Activated CD4-positive, CD25-positive, alpha-beta regulatory T cell treated with anti-CD3 and anti-CD28 coated beads, Interleukin-2, amount 50 U/mL, for 16 hours (primary cell): Measurements from ENCODE around the gene ARF1.
A peak's percentile ranks its signal among the peaks of the same experiment; 100 is the strongest.

Experiments
- DNase-seq: peaks from one replicate; pipeline ENCODE4 v3.0.0-alpha.2; 2020; ENCODE audit warnings: low read depth, low spot score

The ARF1 gene

GRCh38 chr1:228082214-228082917 lies at the start of gene ARF1:
TSS of gene ARF1 (plus strand) at chr1:228082708. CDS start at chr1:228097115, 14,407 bp downstream.
- DNase-seq, result peak; percentile 91

- no peak for DNase-seq
Observed at GRCh38 chr1:228033376-228033775, 49.1 kb upstream of the ARF1 start.

GRCh38 chr1:228034954-228035837 lies 47.3 kb upstream of the ARF1 start:
- no peak for DNase-seq

- no peak for DNase-seq
Observed at GRCh38 chr1:228035844-228036243, 46.7 kb upstream of the ARF1 start.

- DNase-seq, result no peak
Observed at GRCh38 chr1:228036701-228037231, 45.7 kb upstream of the ARF1 start.

- no peak for DNase-seq
Observed at GRCh38 chr1:228037401-228038386, 44.8 kb upstream of the ARF1 start.

GRCh38 chr1:228038387-228039005 lies 44.0 kb upstream of the ARF1 start:
- no peak for DNase-seq

GRCh38 chr1:228039006-228039903 lies 43.3 kb upstream of the ARF1 start:
- DNase-seq, result no peak

- DNase-seq, result no peak
Observed at GRCh38 chr1:228039986-228040385, 42.5 kb upstream of the ARF1 start.

- DNase-seq, result no peak
Observed at GRCh38 chr1:228041316-228041715, 41.2 kb upstream of the ARF1 start.

GRCh38 chr1:228042508-228042907 lies 40.0 kb upstream of the ARF1 start:
- DNase-seq, result no peak

- DNase-seq, result no peak
Observed at GRCh38 chr1:228043281-228043848, 39.1 kb upstream of the ARF1 start.

- no peak for DNase-seq
Observed at GRCh38 chr1:228044961-228045360, 37.5 kb upstream of the ARF1 start.

- no peak for DNase-seq
Observed at GRCh38 chr1:228045405-228045804, 37.1 kb upstream of the ARF1 start.

- no peak for DNase-seq
Observed at GRCh38 chr1:228045871-228046270, 36.6 kb upstream of the ARF1 start.

GRCh38 chr1:228046421-228047182 lies 35.9 kb upstream of the ARF1 start:
- no peak for DNase-seq

- DNase-seq, result no peak
Observed at GRCh38 chr1:228047183-228047466, 35.4 kb upstream of the ARF1 start.

- DNase-seq, result no peak
Observed at GRCh38 chr1:228048120-228048519, 34.4 kb upstream of the ARF1 start.
